Inflammatory macrophage (primary cell): ENCODE data around the gene ZNF598.
"Not testable (repeated sequence)": the region's sequence is repeated elsewhere in the genome, so short reads cannot be mapped to it uniquely, and the experiment has no call there.

Experiments
- DNase-seq, 2 donors: peaks; one replicate each; pipeline ENCODE4 v3.0.0-alpha.2; 2020 to 2022

The ZNF598 gene

DNA sequence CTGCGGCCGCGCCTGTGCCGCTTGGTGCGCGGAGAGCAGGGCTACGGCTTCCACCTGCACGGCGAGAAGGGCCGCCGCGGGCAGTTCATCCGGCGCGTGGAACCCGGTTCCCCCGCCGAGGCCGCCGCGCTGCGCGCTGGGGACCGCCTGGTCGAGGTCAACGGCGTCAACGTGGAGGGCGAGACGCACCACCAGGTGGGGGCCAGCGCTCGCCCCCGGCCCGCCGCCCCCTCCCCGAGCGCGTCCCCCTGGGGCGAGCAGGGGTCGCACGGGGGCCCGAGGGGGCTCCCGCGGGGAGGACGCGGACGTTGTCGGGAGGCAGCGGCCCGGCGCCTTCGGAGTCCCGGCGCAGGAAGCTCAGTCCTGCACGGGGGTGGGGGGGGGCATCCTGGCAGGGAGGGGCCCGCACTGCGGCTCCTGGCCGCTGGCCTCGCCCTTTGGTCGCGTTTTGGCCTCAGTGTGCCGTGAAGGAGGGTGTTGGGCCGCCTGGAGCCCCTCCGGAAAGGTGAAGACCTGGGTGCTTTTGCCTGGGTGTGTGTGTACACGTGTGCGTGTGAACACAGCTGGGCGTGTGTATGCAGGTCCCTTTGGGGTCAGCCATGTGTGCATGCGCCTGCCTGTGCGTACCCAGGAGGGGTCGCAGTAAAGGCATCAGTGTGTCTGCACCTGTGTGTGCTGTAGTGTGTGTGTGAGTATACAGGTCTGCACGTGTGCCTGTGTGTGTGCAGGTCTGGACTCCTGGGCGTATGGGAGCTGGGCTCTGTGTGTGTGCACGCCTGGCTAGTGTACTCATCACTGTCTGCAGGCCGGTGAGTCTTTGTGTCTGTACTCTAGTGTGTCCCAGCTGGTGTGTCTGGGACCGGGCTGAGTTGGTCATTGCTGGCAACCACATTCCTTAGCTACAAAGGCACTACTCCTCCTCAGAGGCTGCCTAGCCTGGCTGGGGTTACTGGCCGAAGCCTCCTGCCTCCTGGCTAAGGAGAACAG, 17.7 kb upstream of the ZNF598 start:
- DNase-seq = peak in 1 of 2 donors; percentile 6

DNA sequence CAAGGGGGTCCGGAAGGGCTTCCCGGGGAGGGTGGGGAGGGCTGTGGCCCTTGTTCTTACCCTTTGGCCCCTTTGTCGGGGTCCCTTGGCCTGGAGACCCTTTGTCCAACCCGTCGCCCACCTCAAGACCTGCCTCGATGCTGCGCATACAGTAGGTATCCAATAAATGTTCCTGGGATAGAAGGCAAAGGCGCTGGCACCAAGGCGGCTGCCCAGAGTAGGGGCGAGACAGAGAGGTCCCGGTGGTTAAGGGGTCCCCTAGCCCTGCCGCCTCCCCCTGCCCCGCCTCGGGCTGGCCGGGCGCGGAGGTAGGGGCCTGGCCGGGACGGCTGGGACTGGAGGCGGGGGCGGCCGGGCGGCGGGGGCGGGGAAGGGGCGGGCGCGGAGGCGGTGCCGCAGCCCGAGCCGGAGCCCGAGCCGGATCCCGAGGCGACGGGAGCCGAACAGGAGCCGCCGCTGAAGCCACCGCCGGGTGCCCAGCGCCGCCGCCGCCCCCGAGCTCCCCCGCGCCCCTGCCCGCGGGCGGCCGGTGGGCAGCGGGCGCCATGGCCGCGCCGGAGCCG, 16.9 kb upstream of the ZNF598 start, which contains the start of gene NHERF2:
Gene NHERF2, plus strand, starts transcription at position 442 of the 563 bp plus-strand sequence. Its CDS starts 104 bp downstream, at position 546.
- no peak for DNase-seq

DNA sequence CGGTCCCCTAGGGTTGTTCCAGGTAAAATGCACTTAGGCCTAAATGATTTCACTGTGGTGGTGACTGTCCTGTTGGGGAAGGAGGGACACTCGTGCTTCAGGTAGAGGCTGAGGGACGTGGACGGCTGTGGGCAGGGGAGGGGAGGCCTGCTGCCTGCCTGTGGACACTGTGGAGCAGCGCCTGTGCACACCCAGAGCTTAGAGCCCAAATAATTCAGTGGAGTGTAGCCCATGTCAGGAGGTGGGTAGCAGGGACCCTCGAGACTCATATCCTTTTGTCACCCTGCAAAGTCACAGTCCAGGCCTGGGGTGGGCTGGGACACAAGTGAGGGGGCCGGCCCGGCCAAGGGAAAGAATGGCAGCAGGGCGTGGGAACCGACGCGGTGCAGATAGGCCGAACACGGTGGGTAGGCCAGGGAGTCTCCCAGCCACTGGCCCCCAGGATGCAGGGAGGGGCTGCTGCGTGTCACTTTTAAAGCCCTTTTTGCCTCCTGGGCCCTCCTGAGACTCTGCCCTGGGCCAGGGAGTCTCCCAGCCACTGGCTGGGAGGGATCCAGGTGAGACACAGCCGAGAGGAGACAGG, 16.3 kb upstream of the ZNF598 start:
- DNase-seq = no peak

DNA sequence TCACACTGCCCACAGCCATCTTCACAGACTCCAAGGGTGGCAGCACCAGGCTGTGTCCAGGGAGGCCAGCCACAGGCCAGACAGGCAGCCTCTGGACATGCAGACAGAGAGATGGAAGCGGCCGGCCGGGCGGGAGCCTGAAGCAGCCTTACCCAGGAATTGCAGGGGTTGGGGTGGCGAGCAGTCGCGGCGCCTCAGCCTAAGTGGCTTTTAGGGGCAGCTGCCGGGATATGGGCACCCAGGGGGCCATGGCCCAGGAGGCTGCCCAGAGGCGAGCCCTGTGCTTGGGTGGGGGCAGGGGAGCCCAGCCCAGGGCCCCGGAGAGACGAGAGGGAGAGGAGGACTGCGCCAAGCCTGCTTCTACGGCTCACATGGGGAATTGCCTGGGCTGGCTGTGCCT, 15.6 kb upstream of the ZNF598 start:
- DNase-seq = no peak

DNA sequence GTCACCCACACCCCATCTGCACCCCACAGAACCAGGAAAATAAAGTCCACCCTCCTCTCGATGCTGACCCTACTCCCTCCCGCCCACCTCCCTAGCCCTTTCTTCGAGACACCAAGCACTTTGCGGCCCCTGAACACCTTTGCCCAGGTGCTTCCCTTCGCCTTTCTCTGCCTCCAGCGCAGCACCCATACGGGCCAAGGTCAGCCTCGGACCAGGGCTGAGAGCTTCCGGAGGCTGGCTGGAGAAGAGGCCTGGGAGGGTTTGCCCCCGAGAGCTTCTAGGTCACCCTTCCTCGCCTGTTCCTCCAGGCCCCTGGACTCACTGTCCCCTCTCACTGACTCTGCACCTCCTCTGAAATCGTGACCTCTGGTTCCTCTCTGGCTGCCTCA, 14.4 kb upstream of the ZNF598 start:
- no peak for DNase-seq

DNA sequence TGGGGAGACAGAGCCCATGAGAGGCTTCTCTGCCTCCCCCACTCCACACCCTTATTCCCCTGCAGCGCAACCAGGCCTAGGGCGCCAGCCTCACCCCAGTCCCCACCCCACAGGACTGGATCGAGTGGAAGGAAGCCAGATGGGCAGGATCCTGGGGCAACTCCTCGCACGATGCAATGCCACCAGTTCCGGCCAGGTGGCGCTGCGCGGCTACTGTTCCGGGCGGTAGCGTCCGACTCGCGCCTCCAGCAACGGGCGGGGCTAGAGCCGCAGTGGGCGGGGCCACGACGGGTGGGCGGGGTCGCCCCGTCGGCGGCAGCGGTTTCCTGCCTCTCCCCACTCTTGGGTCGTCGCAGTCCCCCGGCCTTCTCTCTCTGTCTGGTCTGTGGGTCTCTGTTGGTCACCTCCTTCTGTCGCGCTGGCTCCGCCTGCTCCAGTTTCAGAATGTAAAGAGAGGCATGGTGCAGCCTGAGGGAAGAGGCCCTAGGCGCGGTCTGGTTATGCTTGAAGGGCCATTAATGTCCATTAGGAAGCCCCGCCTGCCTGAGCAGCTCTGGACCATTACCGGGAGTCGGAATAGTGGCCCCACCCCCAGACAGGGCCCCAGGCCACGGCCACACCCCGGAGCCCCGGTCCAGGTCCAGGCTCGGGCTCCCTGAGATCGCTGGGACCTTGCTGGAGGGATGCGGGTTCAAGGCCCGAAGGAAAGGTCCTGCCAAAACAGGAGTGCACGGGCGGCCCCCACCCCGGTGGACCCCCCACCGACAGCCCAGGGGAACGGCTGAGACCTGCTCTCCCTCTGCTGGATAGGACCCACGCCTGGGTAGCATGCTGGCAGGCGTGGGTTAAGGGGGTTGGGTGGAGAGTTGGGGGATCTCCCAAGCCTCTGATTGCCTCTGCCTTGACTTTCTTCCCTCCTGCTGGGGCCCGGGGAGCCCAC, 13.7 kb upstream of the ZNF598 start:
- peak; percentile 92 to 93 for DNase-seq

DNA sequence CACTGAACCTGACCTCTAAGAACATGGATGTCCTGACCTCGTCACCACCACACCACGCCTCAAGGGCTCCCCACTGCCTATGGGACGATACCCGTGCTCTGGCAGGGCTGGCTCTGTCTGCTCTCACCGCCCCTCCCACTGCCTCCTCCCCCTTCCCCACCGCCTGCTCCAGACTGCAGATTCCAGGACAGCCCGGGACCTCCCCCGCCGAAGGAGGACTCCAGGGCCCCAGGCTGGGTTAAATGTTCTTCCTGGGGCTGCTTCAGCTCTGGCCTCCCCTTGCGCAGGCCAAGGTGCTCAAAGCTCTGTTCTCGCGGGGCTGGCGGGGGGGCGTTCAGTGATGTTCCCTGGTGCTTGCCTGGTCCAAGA, 13.1 kb upstream of the ZNF598 start:
- DNase-seq = peak in 1 of 2 donors; percentile 30

DNA sequence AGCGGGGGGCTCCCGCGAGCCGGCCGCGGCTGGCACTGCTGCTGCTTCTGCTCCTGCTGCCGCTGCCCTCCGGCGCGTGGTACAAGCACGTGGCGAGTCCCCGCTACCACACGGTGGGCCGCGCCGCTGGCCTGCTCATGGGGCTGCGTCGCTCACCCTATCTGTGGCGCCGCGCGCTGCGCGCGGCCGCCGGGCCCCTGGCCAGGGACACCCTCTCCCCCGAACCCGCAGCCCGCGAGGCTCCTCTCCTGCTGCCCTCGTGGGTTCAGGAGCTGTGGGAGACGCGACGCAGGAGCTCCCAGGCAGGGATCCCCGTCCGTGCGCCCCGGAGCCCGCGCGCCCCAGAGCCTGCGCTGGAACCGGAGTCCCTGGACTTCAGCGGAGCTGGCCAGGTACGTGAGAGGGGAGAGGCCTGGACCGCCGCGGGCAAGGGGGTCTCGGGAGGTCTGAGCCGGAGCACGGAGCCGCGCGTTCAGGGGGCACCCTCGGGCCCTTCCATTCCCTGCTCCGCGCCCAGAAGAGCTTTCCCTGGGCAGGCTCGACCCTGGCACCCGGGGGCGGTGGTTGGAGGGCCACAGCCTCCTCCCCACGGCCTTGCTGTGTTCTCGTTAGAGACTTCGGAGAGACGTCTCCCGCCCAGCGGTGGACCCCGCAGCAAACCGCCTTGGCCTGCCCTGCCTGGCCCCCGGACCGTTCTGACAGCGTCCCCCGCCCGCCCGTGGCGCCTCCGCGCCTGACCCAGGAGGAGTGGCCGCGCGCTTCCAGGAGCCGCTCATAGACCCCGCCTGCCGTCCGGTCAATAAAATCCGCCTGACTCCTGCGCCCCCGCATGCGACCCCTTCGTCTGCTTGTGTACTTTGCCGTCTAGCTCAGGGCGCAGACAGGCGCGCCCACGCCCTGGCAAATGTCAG, 10.6 kb upstream of the ZNF598 start:
- DNase-seq = peak in 1 of 2 donors; percentile 4

DNA sequence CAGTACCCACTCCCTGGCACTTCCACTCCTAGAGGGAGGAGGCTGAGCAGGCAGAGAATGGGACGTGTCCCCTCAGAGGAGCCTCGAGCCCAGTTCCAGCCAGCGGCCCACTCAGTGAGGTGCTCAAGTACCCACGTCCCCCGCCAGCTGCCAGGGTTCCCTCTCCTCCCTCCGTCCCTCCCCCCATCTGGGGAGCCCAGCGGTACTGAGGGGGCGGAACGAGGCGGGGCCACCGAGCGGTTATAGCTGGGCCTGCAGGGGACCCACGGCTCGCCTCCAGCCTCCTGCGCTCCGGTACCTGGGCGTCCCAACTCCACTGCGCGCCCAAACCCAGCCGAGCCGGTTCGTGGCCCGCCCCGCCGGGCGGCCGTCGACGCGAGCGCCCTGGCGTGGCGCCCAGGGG, 9.9 kb upstream of the ZNF598 start, which contains the start of gene NPW:
Gene NPW, plus strand, starts transcription at position 268 of the 403 bp plus-strand sequence.
- DNase-seq = no peak

DNA sequence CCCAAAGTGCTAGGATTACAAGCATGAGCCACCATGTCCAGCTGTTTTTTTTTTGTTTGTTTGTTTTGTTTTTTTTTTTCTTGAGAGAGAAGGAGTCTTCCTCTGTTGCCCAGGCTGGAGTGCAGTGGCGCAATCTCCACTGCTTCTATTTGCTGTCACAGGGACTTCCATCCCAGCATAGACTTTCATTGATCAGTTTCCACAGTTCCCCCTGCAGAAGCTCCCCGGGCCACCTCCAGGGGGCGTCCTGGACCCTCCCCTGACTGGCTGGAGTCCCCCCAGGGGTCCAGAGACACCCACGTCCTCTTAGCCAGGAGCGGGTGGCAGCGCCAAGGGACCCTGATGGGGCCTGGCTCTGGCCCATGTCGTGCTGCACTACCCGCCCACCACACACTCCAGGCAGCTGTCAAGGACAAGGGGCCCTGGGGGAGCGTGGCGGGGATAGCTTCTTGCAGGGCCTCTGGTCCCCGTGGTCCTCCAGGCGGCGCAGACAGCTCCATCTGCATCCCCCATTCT, 6.8 kb upstream of the ZNF598 start:
- no peak for DNase-seq

DNA sequence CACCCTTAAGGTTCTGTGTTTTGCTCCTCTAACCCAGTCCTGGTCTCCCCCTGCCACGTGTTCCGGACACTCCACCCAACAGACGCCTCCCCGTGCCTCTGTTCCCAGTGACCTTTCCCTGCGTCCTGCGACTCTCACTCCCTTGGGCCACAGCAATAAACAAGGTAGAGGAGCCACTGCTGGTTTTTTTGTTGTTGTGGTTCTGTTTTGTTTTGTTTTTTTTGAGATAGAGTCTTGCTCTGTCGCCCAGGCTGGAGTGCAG, 6.3 kb upstream of the ZNF598 start:
- no peak for DNase-seq

DNA sequence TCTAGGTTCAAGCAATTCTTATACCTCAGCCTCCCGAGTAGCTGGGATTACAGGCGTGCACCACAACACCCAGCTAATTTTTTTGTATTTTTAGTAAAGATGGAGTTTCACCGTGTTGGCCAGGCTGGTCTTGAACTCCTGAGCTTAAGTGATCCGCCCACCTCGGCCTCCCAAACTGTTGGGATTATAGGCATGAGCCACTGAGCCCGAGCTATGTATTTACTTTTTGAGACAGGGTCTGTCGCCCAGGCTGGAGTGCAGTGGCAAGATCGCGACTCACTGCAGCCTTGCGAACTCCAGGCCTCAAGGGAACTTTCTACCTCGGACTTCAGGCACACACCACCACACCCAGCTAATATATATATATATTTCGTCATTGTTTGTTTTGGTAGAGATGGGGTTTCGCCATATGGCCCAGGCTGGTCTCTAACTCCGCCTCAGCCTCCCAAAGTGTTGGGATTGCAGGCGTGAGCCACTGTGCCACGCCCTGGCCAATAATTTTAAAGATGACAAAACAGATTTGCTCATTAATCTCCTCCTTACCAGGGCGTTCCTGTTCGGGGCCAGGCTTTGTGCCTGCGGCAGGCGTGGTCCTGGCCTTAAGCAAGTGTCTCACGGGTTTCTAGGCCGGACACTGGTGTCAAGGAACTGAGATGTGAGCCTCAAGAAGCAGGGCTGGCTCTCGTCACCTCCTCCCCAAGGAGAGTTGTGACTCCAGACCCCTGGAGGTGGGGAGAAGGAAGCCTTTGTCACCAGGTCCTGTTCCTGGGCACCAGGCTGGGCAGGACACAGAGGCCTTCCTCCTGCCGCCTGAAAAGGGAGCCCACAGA, 5.7 kb upstream of the ZNF598 start:
- peak; percentile 79 to 93 for DNase-seq

DNA sequence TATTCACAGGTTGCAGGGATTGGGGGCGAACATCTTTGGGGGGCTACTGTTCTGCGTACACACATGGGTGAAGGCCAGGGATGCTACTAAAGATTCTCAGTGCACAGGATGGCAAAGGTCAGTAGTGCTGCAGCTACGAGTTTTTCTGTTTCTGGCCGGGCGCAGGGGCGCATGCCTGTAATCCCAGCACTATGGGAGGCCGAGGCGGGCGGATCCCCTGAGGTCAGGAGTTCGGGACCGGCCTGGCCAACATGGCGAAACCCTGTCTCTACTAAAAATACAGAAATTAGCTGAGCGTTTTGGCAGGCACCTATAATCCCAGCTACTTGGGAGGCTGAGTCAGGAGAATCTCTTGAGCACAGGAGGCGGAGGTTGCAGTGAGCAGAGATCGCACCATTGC, 3.9 kb upstream of the ZNF598 start:
- no peak for DNase-seq

DNA sequence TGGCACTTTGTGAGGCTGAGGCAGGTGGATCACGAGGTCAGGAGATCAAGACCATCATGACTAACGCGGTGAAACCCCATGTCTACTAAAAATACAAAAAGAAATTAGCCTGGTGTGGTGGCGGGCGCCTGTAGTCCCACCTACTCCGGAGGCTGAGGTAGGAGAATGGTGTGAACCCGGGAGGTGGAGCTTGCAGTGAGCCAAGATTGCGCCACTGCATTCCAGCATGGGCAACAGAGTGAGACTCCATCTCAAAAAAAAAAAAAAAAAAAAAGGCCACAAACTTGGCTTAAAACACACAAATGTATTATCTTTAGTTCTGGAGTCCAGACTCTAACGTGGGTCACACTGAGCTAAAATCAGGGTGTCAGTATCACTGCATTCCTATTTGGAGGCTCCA, 2.1 kb upstream of the ZNF598 start:
- DNase-seq = not testable (repeated sequence)

DNA sequence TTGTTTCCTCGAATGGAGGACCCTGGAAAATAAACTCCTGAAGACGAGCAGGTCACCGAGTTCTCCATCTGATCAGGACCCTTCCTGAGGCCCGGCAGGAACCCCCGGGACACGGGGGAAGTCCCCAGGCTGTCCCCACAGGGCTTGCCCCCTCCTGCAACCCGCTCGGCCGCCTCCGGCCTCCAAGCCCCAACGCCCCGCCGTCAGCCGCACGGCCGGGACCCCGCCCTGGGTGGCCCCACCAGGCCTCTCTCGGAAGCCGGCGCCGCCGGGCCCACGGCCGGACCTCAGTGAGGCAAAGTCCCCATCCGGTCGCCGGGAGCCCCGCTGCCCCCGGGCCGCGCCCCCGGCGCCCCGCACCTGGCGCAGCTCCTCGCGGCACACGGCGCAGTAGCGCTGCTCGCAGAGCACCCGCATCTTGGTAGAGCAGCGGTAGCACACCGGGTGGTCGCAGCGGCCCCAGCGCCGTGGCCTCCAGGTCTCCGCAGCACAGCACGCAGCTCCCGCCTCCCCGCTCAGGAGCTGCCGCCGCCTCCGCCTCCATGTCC, 383 bp downstream of the ZNF598 start:
- no peak for DNase-seq

DNA sequence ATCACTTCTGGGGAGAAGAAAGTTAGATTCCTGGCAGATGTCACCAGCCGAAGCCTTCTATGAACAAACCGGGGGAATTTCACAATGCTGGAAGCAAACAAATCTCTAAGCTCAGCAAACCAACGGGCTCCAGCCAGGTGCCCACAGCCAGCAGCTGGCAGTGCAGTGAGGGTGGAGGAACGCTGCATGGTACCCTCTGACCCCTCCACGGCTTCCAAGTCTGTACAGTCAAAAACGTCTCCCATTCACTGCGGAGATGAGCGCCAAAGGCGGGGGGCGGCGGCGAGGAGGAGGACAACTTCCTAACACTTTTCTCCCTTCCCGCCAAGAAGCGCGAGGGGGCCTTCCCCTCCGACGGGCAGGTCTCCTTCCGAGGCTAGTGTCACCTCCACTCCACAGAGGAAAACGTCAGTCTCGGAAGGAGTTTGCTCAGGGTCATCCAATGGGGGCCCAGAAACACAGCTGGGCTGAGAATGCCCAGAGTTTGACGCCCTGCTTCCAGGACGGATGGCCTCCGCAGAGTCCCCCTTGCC, 924 bp downstream of the ZNF598 start:
- DNase-seq = no peak

DNA sequence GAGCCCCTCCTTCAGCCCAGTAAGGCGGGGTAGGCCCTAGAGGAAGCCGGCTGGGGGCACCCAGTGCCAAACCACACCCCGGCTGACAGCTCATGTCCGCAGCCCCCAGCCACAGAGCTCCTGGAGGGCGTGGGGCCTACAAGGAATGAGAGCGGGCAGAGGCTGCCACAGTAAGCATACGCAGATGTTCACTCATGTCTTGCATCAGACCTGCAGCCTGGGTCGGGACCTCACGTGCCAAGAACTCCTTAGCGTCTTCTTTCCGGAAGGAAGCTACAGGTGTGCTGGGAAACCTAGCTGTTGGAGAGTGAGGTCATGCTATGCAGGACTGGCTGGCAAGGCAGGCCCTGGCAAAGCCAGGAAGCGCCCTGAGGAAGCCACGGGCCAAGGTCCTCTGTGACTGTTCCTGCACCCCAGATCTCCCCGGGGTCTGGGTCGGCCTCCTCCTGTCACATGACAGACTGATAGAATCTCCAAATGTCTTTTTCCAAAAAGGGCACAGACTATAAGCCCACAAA, 1.6 kb downstream of the ZNF598 start:
- DNase-seq = no peak

DNA sequence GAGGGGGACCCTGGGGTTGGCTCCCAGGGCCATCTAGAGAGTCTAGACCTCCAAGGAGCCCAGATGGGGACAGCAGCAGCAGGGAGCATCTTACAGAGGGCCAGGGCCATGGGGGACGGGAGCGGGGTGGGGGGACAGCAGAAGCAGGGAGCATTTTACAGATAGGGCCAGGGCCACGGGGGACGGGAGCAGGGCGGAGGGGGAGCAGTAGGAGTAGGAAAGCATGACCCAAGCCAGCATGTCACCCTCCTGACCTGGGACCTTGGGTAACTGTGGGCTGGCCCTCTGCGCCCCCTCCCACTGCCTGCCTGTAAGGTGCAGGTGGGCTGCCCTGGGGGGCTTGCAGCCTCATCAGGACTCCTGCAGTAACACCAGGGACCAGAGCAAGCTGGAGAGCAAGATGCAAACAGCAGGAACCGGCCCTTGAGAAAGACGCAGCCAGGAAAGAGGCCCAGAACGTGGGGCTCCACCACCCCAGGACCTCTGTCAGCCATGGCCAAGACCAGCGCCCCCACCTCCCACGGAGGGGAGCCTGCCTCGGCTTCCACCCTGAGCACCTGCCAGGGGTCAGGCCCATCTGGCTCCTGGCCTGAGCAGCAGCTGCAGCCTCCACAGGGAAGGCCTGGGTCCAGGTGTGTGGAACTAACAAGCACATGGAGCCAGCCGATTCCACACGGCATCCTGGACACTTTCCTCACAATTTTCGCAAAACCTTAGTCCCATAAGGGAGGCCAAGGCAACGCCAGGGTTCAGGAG, 2.4 kb downstream of the ZNF598 start:
- no peak for DNase-seq

DNA sequence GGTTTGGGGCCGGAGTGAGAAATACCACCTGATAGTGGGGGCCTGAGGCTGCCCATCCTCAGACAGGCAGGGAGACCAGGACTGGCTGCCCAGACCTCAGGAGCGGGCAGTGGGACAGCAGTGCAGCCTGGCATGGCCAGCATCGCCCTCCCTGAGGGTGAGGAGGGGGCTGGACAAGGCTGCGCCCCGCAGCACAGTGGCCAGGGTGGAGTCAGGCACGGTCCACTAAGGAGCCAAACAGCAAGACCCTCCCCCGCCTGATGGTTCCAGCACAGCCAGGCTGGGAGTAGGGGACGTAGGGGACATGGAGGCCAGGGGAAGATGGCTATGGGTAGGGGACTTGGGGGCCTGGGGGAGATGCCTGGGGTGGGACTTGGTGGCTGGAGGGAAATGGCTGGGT, 3.3 kb downstream of the ZNF598 start:
- no peak for DNase-seq
